ENCODE results near the gene LIN7C. TPM values are rescaled to one million over a fixed set of nuclear protein-coding genes. Genes with fewer than 3 reads are reported as not detected.

Gene LIN7C, protein sequence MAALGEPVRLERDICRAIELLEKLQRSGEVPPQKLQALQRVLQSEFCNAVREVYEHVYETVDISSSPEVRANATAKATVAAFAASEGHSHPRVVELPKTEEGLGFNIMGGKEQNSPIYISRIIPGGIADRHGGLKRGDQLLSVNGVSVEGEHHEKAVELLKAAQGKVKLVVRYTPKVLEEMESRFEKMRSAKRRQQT
- total RNA-seq (2021) (114 and 131 TPM in 2 replicates), Bru-seq, nascent RNA (percentile 99 among the genes with signal in this experiment), BruChase-seq, experiment 1, labeled RNA remaining after a 2-hour chase (percentile 100 among the genes with signal in this experiment), BruChase-seq, experiment 2, labeled RNA remaining after a 6-hour chase (percentile 100 among the genes with signal in this experiment)
- long read RNA-seq, full-length matches to known transcripts = 652 of 714 reads
- long read RNA-seq, partial matches to known transcripts = 24 of 714 reads
- long read RNA-seq, other reads (novel, unspliced or antisense) = 38 of 714 reads

- POLR2A ChIA-PET (ENCODE audit: low non-redundant PET) = interaction anchor here (0.5 to 0.6 kb wide), 2 partner anchors 9 to 1759 kb away, joined by 3 to 4 read pairs; no protein-coding TSS in a partner anchor
- CTCF ChIA-PET = interaction anchor here (1.5 kb wide), 1 partner anchor 10 kb away, joined by 3 read pairs; no protein-coding TSS in a partner anchor
- peak; percentile 37 for TF ChIP-seq CTCF (conservative IDR thresholded peaks at IDR 0.05; ENCODE audit: low read depth, low read length)
- TF ChIP-seq EZH2 (IDR thresholded peaks at IDR 0.05; ENCODE audit: borderline replicate concordance, low read depth, low read length, poor library complexity, severe bottlenecking) = no peak
- H3K4me1 ChIP-seq (ENCODE audit: insufficient read depth, low read length, poor library complexity, severe bottlenecking) = peaks cover 20% of the 10 kb centered on the region
- peak within 1 kb of the TSS; percentile 91 for H3K27ac ChIP-seq (ENCODE audit: low read depth, low read length, poor library complexity, severe bottlenecking)
- DNase-seq (ENCODE audit: low spot score) = peak; percentile 100
- peaks cover 16% of the 10 kb centered on the region for H3K36me3 ChIP-seq (ENCODE audit: insufficient read depth, low read length, poor library complexity, severe bottlenecking)
- TSS peak; percentile 67 for BruUV-seq (replicated peaks)
- no peaks in the 10 kb centered on the region for H3K9me3 ChIP-seq (ENCODE audit: low read depth, low read length, poor library complexity, severe bottlenecking)
- no peaks in the 10 kb centered on the region for H3K27me3 ChIP-seq (replicated peaks; ENCODE audit: insufficient read depth, low read depth, low read length, poor library complexity)
- H3K4me3 ChIP-seq (ENCODE audit: low read depth, low read length, poor library complexity, severe bottlenecking) = peak within 1 kb of the TSS; percentile 65
- intact Hi-C loops (cut with micrococcal nuclease; ENCODE audit: unreplicated experiment) = loop anchor here (5.0 to 10.0 kb wide), 2 partner anchors 598 to 1826 kb away; partner anchors contain the start of genes KIF18A and METTL15
These were observed at the start of gene LIN7C for GRCh38 chr11:27506200-27507182. Gene LIN7C, minus strand, starts transcription at chr11:27506769. Its CDS starts 17 bp downstream, at chr11:27506752.

DNA sequence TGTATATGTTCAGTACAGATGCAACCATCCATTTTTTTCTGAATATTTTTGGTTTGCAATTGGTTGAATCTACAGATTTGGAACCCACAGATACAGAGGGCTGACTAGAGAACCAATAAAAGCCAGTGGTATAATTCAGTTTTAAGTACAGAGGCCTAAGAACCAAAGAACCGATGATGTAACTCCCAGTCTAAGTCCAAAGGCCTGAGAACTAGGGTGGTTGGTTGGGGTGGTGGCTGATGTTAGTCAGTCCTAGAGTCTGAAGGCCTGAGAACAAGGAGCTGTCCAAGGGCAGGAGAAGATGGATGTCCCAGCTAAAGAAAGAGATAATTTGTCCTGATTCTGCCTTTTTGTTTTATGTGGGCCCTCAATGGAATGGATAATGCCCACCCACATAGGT lies 48.7 kb upstream of the LIN7C start:
- Histone ChIP-seq H3K27ac (ENCODE audit: low read depth, low read length, poor library complexity, severe bottlenecking) (no peak overlapping the region), H3K9me3 (ENCODE audit: low read depth, low read length, poor library complexity, severe bottlenecking) (no peaks in the 10 kb centered on the region), H3K4me3 (ENCODE audit: low read depth, low read length, poor library complexity, severe bottlenecking) (no peak overlapping the region), H3K36me3 (ENCODE audit: insufficient read depth, low read length, poor library complexity, severe bottlenecking) (no peaks in the 10 kb centered on the region), H3K4me1 (ENCODE audit: insufficient read depth, low read length, poor library complexity, severe bottlenecking) (no peaks in the 10 kb centered on the region), H3K27me3 (replicated peaks; ENCODE audit: insufficient read depth, low read depth, low read length, poor library complexity) (peaks cover 10% of the 10 kb centered on the region)
- TF ChIP-seq CTCF (conservative IDR thresholded peaks at IDR 0.05; ENCODE audit: low read depth, low read length) = no peak
- no peak for TF ChIP-seq EZH2 (IDR thresholded peaks at IDR 0.05; ENCODE audit: borderline replicate concordance, low read depth, low read length, poor library complexity, severe bottlenecking)
- no TSS peak for BruUV-seq (replicated peaks)
- POLR2A ChIA-PET (ENCODE audit: low non-redundant PET) = no interaction called here
- CTCF ChIA-PET = no interaction called here
- intact Hi-C loops (cut with micrococcal nuclease; ENCODE audit: unreplicated experiment) = no loop called here
- no peak for DNase-seq (ENCODE audit: low spot score)

DNA sequence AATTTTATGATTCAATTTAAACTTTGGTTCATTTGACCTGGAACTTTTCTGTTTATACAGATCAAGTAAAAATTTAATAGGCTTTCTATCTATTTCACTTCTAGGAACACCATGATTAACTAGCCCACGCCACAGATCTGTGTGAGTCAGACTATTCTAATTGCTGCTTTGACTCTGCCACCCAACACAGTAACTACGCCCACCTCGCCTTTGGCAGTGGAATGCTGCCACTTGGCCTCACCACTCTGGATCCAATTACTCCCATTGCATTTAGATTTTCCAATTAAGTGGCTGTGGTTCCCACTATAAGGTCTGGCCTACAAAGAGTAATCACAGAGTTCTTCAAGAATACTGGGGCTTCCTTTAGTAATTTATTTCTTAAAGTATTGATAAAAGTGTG lies 46.6 kb upstream of the LIN7C start:
- no peak for TF ChIP-seq EZH2 (IDR thresholded peaks at IDR 0.05; ENCODE audit: borderline replicate concordance, low read depth, low read length, poor library complexity, severe bottlenecking)
- TF ChIP-seq CTCF (conservative IDR thresholded peaks at IDR 0.05; ENCODE audit: low read depth, low read length) = no peak
- CTCF ChIA-PET = no interaction called here

More for the DNA sequence above, 46.6 kb upstream of the LIN7C start:
- H3K4me1 ChIP-seq (ENCODE audit: insufficient read depth, low read length, poor library complexity, severe bottlenecking) = no peaks in the 10 kb centered on the region
- DNase-seq (ENCODE audit: low spot score) = peak; percentile 76
- H3K27me3 ChIP-seq (replicated peaks; ENCODE audit: insufficient read depth, low read depth, low read length, poor library complexity) = no peaks in the 10 kb centered on the region
- H3K4me3 ChIP-seq (ENCODE audit: low read depth, low read length, poor library complexity, severe bottlenecking) = no peak overlapping the region
- no peaks in the 10 kb centered on the region for H3K9me3 ChIP-seq (ENCODE audit: low read depth, low read length, poor library complexity, severe bottlenecking)
- intact Hi-C loops (cut with micrococcal nuclease; ENCODE audit: unreplicated experiment) = no loop called here
- no TSS peak for BruUV-seq (replicated peaks)
- POLR2A ChIA-PET (ENCODE audit: low non-redundant PET) = no interaction called here
- no peak overlapping the region for H3K27ac ChIP-seq (ENCODE audit: low read depth, low read length, poor library complexity, severe bottlenecking)
- no peaks in the 10 kb centered on the region for H3K36me3 ChIP-seq (ENCODE audit: insufficient read depth, low read length, poor library complexity, severe bottlenecking)

Data from A673 (cell line).